Chondrocyte (in vitro differentiated cells): ENCODE measurements around the gene TMEM33. TPM values are rescaled to one million over a fixed set of nuclear protein-coding genes. Genes with fewer than 3 reads are reported as not detected.
A peak's percentile ranks its signal among the peaks of the same experiment; 100 is the strongest.

ENCODE experiments used
- DNase-seq: peaks from one replicate; pipeline ENCODE4 v3.0.0; 2021; ENCODE audit warnings: mixed read lengths, low spot score
- H3K27ac Mint-ChIP-seq: one replicate; pipeline ENCODE4 v1.8.0; 2021; ENCODE audit warnings: mild to moderate bottlenecking, moderate library complexity, mixed read lengths; ENCODE audit not compliant: unreplicated experiment
- H3K27me3 Mint-ChIP-seq: 2 replicates; pipeline ENCODE4 v1.8.0; 2021; ENCODE audit warnings: low read depth, mixed read lengths
- H3K36me3 Mint-ChIP-seq: 2 replicates; pipeline ENCODE4 v1.8.0; 2021; ENCODE audit warnings: low read depth, mixed read lengths
- H3K4me1 Mint-ChIP-seq: 2 replicates; pipeline ENCODE4 v1.8.0; 2021; ENCODE audit warnings: low read depth, mild to moderate bottlenecking, mixed read lengths
- H3K4me3 Mint-ChIP-seq: one replicate; pipeline ENCODE4 v1.8.0; 2021; ENCODE audit warnings: mild to moderate bottlenecking, moderate library complexity, mixed read lengths; ENCODE audit not compliant: unreplicated experiment
- H3K9me3 Mint-ChIP-seq: 2 replicates; pipeline ENCODE4 v1.8.0; 2021; ENCODE audit warnings: low read depth, mixed read lengths
- CTCF ChIP-seq: fragments of 200-600 bp; sonication (generic); IDR thresholded peaks from 2 replicates; pipeline ENCODE4 v1.5.0; 2021; ENCODE audit warnings: antibody characterized with exemption, mild to moderate bottlenecking, moderate library complexity
- total RNA-seq: library from RNA; stranded (reverse); gene quantifications from 3 replicates; pipeline ENCODE4 v1.2.1, GENCODE V29; 2021

Gene TMEM33
- total RNA-seq, 1 donor from 2014 or later = 49.9 TPM

GRCh38 chr4:41957634-41958033 lies 22.4 kb downstream of the TMEM33 start:
- no peak for DNase-seq
- H3K4me3 Mint-ChIP-seq = no peak overlapping the region
- H3K36me3 Mint-ChIP-seq = peaks cover 4% of the 10 kb centered on the region
- no peaks in the 10 kb centered on the region for H3K27me3 Mint-ChIP-seq
- H3K9me3 Mint-ChIP-seq = no peaks in the 10 kb centered on the region
- TF ChIP-seq CTCF = peak; percentile 66
- H3K27ac Mint-ChIP-seq = no peak overlapping the region
- no peaks in the 10 kb centered on the region for H3K4me1 Mint-ChIP-seq

DNA sequence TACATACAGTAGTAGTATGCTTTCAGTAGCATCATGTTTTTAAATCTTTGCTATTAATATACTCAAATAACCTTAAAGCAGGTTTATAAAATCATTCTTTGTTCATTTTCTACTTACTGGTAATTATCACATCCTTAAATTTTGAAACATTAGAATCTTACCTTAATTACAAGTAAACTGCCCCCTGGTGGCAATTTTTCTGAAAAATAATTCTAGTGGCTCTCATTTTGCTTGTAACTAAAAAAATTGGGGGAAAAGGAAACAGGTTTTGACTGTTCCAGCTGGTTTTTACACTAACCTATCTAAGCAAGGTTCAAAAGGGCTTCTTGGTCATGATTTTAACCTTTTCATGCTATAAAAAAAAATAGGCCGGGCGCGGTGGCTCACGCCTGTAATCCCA lies 27.9 kb downstream of the TMEM33 start:
- no peak for DNase-seq
- no peak overlapping the region for H3K4me3 Mint-ChIP-seq

GRCh38 chr4:41964401-41964800 lies 29.2 kb downstream of the TMEM33 start:
- TF ChIP-seq CTCF = no peak
- Mint-ChIP-seq H3K4me3 (no peak overlapping the region), H3K9me3 (peaks cover 7% of the 10 kb centered on the region), H3K27me3 (no peaks in the 10 kb centered on the region), H3K4me1 (no peaks in the 10 kb centered on the region), H3K36me3 (peaks cover 4% of the 10 kb centered on the region), H3K27ac (no peak overlapping the region)
- no peak for DNase-seq

More for the DNA sequence above, 27.9 kb downstream of the TMEM33 start:
- Mint-ChIP-seq H3K27me3 (no peaks in the 10 kb centered on the region), H3K9me3 (peaks cover 3% of the 10 kb centered on the region), H3K27ac (no peak overlapping the region), H3K4me1 (no peaks in the 10 kb centered on the region), H3K36me3 (peaks cover 1% of the 10 kb centered on the region)
- TF ChIP-seq CTCF = peak; percentile 77

DNA sequence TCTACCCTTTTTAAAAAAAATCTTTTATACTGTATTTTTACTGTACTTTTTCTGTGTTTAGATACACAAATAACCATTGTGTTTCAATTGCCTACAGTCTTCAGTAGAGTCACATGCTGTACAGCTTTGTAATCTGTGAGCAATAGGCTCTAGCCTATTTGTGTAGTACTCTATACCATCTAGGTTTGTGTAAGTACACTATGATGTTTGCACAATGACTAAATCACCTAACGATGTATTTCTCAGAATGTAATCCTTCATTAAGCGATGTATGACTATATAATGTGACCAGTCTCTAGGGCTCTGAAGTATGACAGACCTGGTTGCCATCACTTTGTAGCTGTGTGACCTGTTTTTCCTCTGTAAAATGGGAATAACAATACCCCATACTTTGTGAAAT lies 32.2 kb downstream of the TMEM33 start:
- no peak for DNase-seq
- Mint-ChIP-seq H3K27ac (no peak overlapping the region), H3K4me1 (no peaks in the 10 kb centered on the region), H3K27me3 (no peaks in the 10 kb centered on the region), H3K36me3 (peaks cover 4% of the 10 kb centered on the region), H3K4me3 (no peak overlapping the region), H3K9me3 (peaks cover 7% of the 10 kb centered on the region)
- TF ChIP-seq CTCF = no peak

DNA sequence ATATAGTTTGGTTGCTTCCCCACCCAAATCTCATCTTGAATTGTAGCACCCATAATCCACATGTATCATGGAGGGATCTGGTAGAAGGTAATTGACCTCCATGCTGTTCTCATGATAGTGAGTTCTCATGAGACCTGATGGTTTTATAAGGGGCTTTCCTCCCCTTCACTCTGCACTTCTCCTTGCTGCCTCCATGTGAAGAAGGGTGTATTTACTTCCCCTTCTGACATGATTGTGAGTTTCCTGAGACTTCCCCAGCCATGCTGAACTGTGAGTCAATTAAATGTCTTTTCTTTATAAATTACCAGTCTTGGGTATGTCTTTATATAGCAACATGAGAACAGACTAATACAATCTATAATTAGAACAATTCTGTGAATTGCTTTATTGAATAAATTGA lies 34.4 kb downstream of the TMEM33 start:
- no peak for TF ChIP-seq CTCF
- Mint-ChIP-seq H3K4me1 (no peaks in the 10 kb centered on the region), H3K27me3 (no peaks in the 10 kb centered on the region), H3K4me3 (no peak overlapping the region), H3K27ac (no peak overlapping the region), H3K36me3 (peaks cover 4% of the 10 kb centered on the region), H3K9me3 (peaks cover 7% of the 10 kb centered on the region)
- DNase-seq = no peak
